ENCODE results near the gene HSBP1L1.

The HSBP1L1 gene

GRCh38 chr18:80012714-80013113 lies 48.3 kb downstream of the HSBP1L1 start:
- no peak overlapping the region for H3K4me2 ChIP-seq (ENCODE audit: low read depth, low read length, poor library complexity, severe bottlenecking)
- no peaks in the 10 kb centered on the region for H3F3A ChIP-seq (ENCODE audit: insufficient read depth)
- H3K36me3 ChIP-seq (ENCODE audit: low read length) = no peaks in the 10 kb centered on the region
- no peak overlapping the region for H2AFZ ChIP-seq (ENCODE audit: low read depth, low read length, severe bottlenecking)
- no peaks in the 10 kb centered on the region for H3K79me2 ChIP-seq (ENCODE audit: insufficient read depth, low read length)
- no peaks in the 10 kb centered on the region for H3K9me2 ChIP-seq (replicated peaks; ENCODE audit: insufficient read depth, low read length)
- H3K27ac ChIP-seq (ENCODE audit: low read depth, low read length) = no peak overlapping the region
- no peak overlapping the region for H3K4me3 ChIP-seq (ENCODE audit: insufficient read depth, low read length, poor library complexity, severe bottlenecking)
- H3K9ac ChIP-seq (ENCODE audit: low read length) = no peak overlapping the region
- TF ChIP-seq EZH2phosphoT487 (conservative IDR thresholded peaks at IDR 0.05; ENCODE audit: low read length) = no peak
- no peak for TF ChIP-seq CTCF (IDR thresholded peaks at IDR 0.05; ENCODE audit: insufficient read depth, low read length, poor library complexity, severe bottlenecking)
- H3K9me3 ChIP-seq (ENCODE audit: insufficient read depth, low read length) = no peaks in the 10 kb centered on the region
- H3K27me3 ChIP-seq (ENCODE audit: low read length) = no peaks in the 10 kb centered on the region
- no peaks in the 10 kb centered on the region for H4K20me1 ChIP-seq (ENCODE audit: low read depth, low read length)

Measured in SU-DHL-6 (cell line).